Effector memory CD4-positive, alpha-beta T cell (primary cell): ENCODE measurements around the gene BSN.

Experiments
- DNase-seq, 3 donors: peaks; one replicate each; pipeline ENCODE4 v3.0.0-alpha.2; 2020
- H3K27ac ChIP-seq: 2 replicates; pipeline ENCODE4 v1.7.0; 2013; ENCODE audit warnings: mild to moderate bottlenecking, low read length, moderate library complexity; ENCODE audit not compliant: insufficient read depth, poor library complexity, severe bottlenecking
- H3K27me3 ChIP-seq: replicated peaks from 2 replicates; pipeline ENCODE4 v1.7.0; 2013; ENCODE audit warnings: mild to moderate bottlenecking, low read length; ENCODE audit not compliant: insufficient read depth, control insufficient read depth, poor library complexity, severe bottlenecking
- H3K36me3 ChIP-seq: 2 replicates; pipeline ENCODE4 v1.7.0; 2013; ENCODE audit warnings: mild to moderate bottlenecking, low read length, moderate library complexity; ENCODE audit not compliant: control insufficient read depth, insufficient read depth
- H3K4me1 ChIP-seq: 2 replicates; pipeline ENCODE4 v1.7.0; 2013; ENCODE audit warnings: low read length, mild to moderate bottlenecking; ENCODE audit not compliant: control insufficient read depth, insufficient read depth, poor library complexity, severe bottlenecking
- H3K4me3 ChIP-seq: 2 replicates; pipeline ENCODE4 v1.7.0; 2013; ENCODE audit warnings: low read length, low read depth, mild to moderate bottlenecking; ENCODE audit not compliant: insufficient read depth, poor library complexity, severe bottlenecking
- H3K9me3 ChIP-seq: 2 replicates; pipeline ENCODE4 v1.7.0; 2013; ENCODE audit warnings: mild to moderate bottlenecking, low read length, moderate library complexity; ENCODE audit not compliant: control insufficient read depth

The BSN gene

DNA sequence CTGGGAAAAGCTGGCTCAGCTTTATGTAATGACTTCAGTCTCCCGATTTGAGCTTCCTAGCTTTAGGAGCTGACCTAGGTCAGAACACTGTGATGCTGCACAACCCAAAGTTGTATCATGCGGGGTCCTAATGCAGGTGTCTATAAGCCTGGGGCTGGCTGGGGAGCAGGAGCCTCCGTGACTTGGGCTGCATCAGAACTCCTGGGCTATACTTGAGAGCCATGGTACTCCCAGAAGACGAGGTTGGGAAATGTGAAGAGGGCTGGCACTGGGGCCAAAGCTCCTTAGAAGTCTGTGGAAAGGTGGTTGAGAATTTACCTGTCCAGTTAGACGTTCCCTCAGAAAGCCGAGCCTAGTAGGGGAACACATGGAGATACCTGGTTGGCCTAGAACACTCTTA, 57.0 kb downstream of the BSN start:
- Histone ChIP-seq H3K4me1 (no peaks in the 10 kb centered on the region), H3K27ac (no peak overlapping the region), H3K9me3 (no peaks in the 10 kb centered on the region), H3K36me3 (no peaks in the 10 kb centered on the region), H3K27me3 (no peaks in the 10 kb centered on the region), H3K4me3 (no peak overlapping the region)
- no peak for DNase-seq

DNA sequence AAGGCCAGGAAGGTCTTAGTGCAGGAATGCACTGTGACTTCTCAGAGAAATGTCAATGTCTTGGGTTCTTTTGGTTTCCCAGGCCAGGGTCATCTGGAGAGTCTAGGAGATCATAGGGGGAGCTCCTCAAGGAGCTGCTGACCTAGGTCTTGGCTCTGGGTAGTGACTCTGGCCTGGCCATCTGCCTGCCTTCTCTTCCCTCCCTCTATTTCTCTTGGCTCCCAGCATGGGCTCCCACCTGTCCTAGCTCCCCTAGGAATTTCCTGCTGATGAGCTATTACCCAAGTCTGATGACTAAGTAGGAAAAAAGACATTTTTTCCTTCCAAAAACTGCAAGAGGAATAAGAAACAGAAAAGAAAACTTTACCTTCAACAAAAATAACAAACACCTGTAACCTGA, 57.4 kb downstream of the BSN start:
- Histone ChIP-seq H3K27ac (no peak overlapping the region), H3K4me3 (no peak overlapping the region), H3K4me1 (no peaks in the 10 kb centered on the region), H3K27me3 (no peaks in the 10 kb centered on the region), H3K9me3 (no peaks in the 10 kb centered on the region), H3K36me3 (no peaks in the 10 kb centered on the region)
- no peak for DNase-seq

DNA sequence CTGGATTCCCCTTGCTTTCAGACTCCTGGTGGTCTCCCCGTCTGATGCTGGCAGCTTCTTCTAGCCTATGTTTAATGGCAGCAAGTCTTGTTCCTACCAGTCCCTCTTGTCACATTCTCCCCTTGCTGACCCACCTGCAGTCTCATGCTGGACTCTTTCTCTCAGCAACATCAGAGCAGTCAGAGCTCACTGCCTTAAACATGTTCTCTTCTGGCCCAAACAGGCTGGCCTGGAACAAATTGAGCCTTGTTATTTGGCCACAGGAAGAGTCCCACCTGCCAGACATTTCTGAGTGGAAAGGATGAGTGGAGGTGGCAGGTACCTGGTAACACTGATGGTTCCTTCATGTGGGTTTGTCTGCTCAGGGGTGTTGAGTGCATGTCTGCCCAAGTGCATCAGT, 60.7 kb downstream of the BSN start:
- Histone ChIP-seq H3K27ac (no peak overlapping the region), H3K27me3 (no peaks in the 10 kb centered on the region), H3K4me1 (no peaks in the 10 kb centered on the region), H3K4me3 (no peak overlapping the region), H3K36me3 (no peaks in the 10 kb centered on the region), H3K9me3 (no peaks in the 10 kb centered on the region)
- no peak for DNase-seq

DNA sequence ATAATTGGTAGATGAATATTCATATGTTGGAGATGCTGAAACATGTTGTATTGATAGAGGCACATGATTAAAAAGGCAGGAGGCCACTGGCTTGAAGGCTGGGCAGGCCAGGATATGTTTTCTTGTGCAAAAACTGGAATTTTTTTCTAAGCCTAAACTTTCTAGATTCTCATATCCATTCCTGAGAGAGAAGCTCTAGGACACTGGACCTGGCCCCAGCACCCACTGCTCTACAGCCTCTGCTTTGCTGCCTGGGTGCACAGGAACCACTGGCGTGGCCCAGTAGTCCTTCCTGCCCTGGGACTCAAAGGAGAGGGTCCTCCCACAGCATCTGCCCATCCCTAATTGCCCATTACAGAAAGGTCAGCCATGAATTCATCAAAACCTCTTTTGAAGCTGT, 61.8 kb downstream of the BSN start:
- Histone ChIP-seq H3K27ac (no peak overlapping the region), H3K9me3 (no peaks in the 10 kb centered on the region), H3K36me3 (no peaks in the 10 kb centered on the region), H3K4me1 (no peaks in the 10 kb centered on the region), H3K4me3 (no peak overlapping the region), H3K27me3 (no peaks in the 10 kb centered on the region)
- DNase-seq = no peak

DNA sequence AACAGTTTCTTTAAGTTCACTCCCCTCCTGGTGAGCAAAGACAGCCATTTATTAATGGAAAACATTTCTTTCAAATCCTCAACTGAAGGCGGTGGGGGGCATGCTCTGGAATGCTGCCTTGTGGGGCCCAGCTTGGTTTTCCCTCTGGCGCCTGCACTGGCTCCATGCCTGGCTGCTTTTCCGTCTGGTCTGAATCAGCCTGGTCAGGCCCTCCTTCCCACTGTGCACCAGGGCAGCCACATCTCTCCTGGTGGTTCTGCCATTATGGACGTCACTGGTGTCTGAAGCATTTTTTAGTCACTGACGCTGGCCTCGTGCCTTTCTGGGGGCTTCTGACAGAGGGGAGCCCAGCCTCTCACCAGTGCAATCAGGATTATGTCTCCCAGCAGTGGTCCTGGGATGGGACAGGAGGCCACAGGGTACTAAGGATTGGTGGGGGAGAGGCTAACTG, 62.2 kb downstream of the BSN start:
- Histone ChIP-seq H3K27ac (no peak overlapping the region), H3K4me1 (no peaks in the 10 kb centered on the region), H3K9me3 (no peaks in the 10 kb centered on the region), H3K4me3 (no peak overlapping the region), H3K27me3 (no peaks in the 10 kb centered on the region), H3K36me3 (no peaks in the 10 kb centered on the region)
- no peak for DNase-seq

DNA sequence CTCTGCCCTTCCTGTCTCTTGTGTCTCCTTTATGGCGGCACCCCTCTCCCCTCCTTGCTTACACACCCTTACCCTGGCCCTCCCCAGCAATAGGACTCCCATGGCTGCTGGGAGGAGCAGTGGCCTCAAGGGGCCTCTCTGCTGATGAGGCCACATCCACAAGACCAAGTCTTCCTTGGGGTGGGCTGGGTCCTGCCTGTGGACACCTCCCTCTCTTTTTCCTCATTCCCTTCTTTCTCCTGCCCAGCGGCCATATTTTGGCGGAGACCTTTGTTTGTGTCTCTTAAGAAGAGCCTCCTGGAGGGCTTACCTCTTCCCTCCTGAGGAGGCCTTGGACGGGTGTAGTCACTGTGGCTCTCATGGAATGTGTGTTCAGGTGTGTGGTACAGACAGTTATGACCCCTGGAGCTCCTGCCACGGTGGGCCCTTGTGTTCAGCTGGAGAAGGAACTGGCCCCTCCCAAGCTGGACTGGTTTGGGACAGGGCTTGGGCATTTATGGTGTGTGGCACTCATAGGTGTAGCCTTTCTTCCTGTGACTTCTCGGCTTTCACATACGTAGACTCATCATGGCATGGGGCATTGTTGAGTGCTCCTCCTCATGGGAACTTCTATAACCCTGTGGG, 63.2 kb downstream of the BSN start:
- DNase-seq = no peak
- no peak overlapping the region for H3K27ac ChIP-seq
- no peak overlapping the region for H3K4me3 ChIP-seq
- no peaks in the 10 kb centered on the region for H3K36me3 ChIP-seq
- no peaks in the 10 kb centered on the region for H3K4me1 ChIP-seq
- no peaks in the 10 kb centered on the region for H3K27me3 ChIP-seq
- no peaks in the 10 kb centered on the region for H3K9me3 ChIP-seq

DNA sequence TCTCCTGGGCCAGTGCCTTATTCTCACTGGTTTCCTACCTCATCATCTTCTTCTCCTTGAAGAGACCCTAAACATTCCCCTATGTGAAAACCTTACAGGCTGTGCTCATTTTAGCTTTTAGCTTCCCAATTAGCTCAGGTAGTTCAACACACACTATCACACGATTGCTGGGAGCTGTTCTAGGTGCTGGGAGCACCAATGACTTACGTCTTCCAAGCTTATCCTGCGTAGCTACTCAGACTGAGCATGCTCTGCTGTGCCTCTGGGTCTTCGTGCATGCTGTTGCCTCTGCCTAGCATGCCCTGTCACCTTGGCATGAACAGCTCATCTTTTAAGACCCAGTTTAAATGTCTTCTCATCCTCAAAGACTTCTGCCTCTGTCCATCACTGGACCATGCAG, 64.1 kb downstream of the BSN start:
- Histone ChIP-seq H3K27ac (no peak overlapping the region), H3K4me3 (no peak overlapping the region), H3K4me1 (no peaks in the 10 kb centered on the region), H3K36me3 (no peaks in the 10 kb centered on the region), H3K27me3 (no peaks in the 10 kb centered on the region), H3K9me3 (no peaks in the 10 kb centered on the region)
- no peak for DNase-seq

DNA sequence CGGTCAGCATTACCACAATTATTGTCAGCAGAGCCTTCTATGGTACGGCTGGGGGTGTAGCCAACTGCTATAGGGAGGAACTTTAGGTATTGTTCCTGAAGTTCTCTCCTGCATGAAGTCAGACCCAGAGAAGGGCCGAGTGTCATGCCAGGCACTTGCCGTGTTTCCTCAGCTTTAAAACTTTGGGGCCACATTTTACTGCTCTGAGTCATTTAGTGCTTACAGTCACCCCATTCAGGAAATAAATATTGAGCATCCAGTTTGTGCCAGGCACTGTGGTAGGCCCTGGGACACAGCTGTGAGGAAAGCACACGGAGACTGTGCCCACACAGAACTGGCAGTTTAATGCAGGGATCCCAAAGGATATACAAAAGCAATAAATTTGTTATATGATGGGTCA, 65.4 kb downstream of the BSN start:
- Histone ChIP-seq H3K9me3 (no peaks in the 10 kb centered on the region), H3K4me3 (no peak overlapping the region), H3K27me3 (no peaks in the 10 kb centered on the region), H3K27ac (no peak overlapping the region), H3K36me3 (no peaks in the 10 kb centered on the region), H3K4me1 (no peaks in the 10 kb centered on the region)
- DNase-seq = no peak

DNA sequence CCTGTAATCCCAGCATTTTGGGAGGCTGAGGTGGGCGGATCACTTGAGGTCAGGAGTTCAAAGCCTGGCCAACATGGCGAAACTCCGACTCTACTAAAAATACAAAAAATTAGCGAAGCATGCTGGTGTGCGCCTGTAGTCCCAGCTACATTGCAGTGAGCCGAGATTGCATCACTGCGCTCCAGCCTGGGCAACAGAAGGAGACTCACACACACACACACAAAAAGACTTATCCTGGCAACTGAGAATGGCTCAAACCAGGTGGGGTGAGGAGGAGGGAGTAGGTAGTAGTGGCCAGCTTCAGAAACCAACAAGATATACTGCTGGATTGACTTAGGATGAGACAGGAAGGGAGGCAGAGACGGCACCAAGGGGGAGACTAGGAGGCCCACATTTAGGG, 66.5 kb downstream of the BSN start:
- Histone ChIP-seq H3K4me1 (no peaks in the 10 kb centered on the region), H3K36me3 (no peaks in the 10 kb centered on the region), H3K27ac (no peak overlapping the region), H3K4me3 (no peak overlapping the region), H3K9me3 (no peaks in the 10 kb centered on the region), H3K27me3 (no peaks in the 10 kb centered on the region)
- no peak for DNase-seq

DNA sequence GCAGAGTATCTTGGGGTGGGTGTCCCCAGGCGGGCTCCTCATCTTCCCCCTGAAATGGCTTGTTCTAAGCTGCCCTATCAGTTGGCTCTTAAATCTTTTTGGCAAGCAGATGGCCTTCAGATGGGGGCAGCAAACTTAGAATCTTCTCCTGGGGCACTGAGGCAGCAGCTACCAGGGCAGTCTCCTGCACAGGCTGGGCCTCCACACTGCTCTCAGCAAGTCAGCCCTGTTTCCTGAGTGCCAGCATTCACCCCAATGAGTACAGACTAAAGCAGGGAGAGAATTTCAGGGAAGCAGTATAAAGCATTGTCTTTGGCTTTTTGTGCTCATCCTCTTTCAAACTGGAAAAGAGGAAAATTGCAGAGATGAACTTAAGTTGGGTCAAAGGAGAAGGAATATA, 68.8 kb downstream of the BSN start:
- Histone ChIP-seq H3K9me3 (no peaks in the 10 kb centered on the region), H3K36me3 (no peaks in the 10 kb centered on the region), H3K4me1 (no peaks in the 10 kb centered on the region), H3K4me3 (no peak overlapping the region), H3K27ac (no peak overlapping the region), H3K27me3 (no peaks in the 10 kb centered on the region)
- DNase-seq = no peak
